Tibial nerve (tissue), 4 donors: ENCODE results near the gene REX1BD. TPM values are rescaled to one million over a fixed set of nuclear protein-coding genes. Genes with fewer than 3 reads are reported as not detected.

ENCODE experiments used
- DNase-seq, 2 donors: peaks; one replicate each; pipeline ENCODE4 v3.0.0-alpha.2; 2019; ENCODE audit warnings: low spot score in 2 of 2
- H3K27ac ChIP-seq, 4 donors: fragments of 200-600 bp; sonication (generic) in 3 of 4; one replicate each; pipeline ENCODE4 v1.5.1; 2017 to 2019; ENCODE audit warnings: mild to moderate bottlenecking in 1 of 4
- H3K27me3 ChIP-seq, 2 donors: fragments of 200-600 bp; sonication (generic) in 1 of 2; one replicate each; pipeline versions ENCODE4 v1.5.1 to v1.6.0; 2017 to 2019
- H3K36me3 ChIP-seq, 3 donors: fragments of 200-600 bp; sonication (generic); one replicate each; pipeline ENCODE4 v1.5.1; 2018 to 2019
- H3K4me1 ChIP-seq, 4 donors: fragments of 200-600 bp; sonication (generic) in 3 of 4; one replicate each; pipeline ENCODE4 v1.5.1; 2017 to 2019
- H3K4me3 ChIP-seq, 4 donors: fragments of 200-600 bp; sonication (generic) in 3 of 4; one replicate each; pipeline ENCODE4 v1.5.1; 2017 to 2019; ENCODE audit warnings: mild to moderate bottlenecking in 1 of 4, moderate library complexity in 1 of 4
- H3K9me3 ChIP-seq, 4 donors: fragments of 200-600 bp; sonication (generic) in 3 of 4; one replicate each; pipeline ENCODE4 v1.5.1; 2017 to 2019
- CTCF ChIP-seq, 5 experiments: fragments of 200-600 bp in 3 of 5; fragments of 450-650 bp in 2 of 5; sonication (generic) in 3 of 5; IDR thresholded peaks; one replicate each; pipeline ENCODE4 v1.5.1; 2016 to 2019; ENCODE audit warnings: antibody characterized with exemption in 5 of 5, mild to moderate bottlenecking in 3 of 5, moderate library complexity in 2 of 5
- EP300 ChIP-seq, 2 donors: sonication (generic); formaldehyde crosslinking; IDR thresholded peaks; one replicate each; pipeline ENCODE4 v1.6.1; 2017; ENCODE audit warnings: antibody characterized with exemption in 2 of 2, mild to moderate bottlenecking in 1 of 2
- POLR2A ChIP-seq, 2 donors: fragments of 450-650 bp; IDR thresholded peaks; one replicate each; pipeline ENCODE4 v1.6.1; 2017; ENCODE audit warnings: antibody characterized with exemption in 2 of 2, mild to moderate bottlenecking in 2 of 2, moderate library complexity in 2 of 2
- WGBS, 2 donors: methylation state at CpG; one replicate each; pipeline ENCODE4 v1.1.5; 2018; 5-methylcytosine and 5-hydroxymethylcytosine counted together
- total RNA-seq, 4 donors: library from RNA; depleted of rRNA; stranded (reverse); fragments of >200 nt; gene quantifications; one replicate each; pipeline ENCODE4 v1.1.0, GENCODE V29; 2016

The REX1BD gene
- total RNA-seq, 4 donors from 2014 or later = 186 to 226 (median 210) TPM

GRCh38 chr19:18616023-18616422 is 27.4 kb downstream of the REX1BD start:
- WGBS, 2 donors = 94 to 96% methylated on average over 3 of the region's 3 CpGs
- Histone ChIP-seq H3K27ac (no peak overlapping the region), H3K4me1 (peaks cover 0 to 26% (median 19%) of the 10 kb centered on the region in 4 donors), H3K36me3 (no peaks in the 10 kb centered on the region), H3K27me3 (peaks cover 4 to 67% of the 10 kb centered on the region in 2 donors), H3K9me3 (no peaks in the 10 kb centered on the region), H3K4me3 (no peak overlapping the region)
- no peak for DNase-seq
- TF ChIP-seq EP300 (IDR thresholded peaks at IDR 0.05) (no peak), POLR2A (IDR thresholded peaks at IDR 0.05) (no peak)

- H3K36me3 ChIP-seq = no peaks in the 10 kb centered on the region
- H3K4me1 ChIP-seq = peaks cover 0 to 10% (median 4%) of the 10 kb centered on the region in 4 donors
- no peak overlapping the region for H3K27ac ChIP-seq
- DNase-seq = no peak
- H3K9me3 ChIP-seq = no peaks in the 10 kb centered on the region
- TF ChIP-seq POLR2A (IDR thresholded peaks at IDR 0.05) (no peak), CTCF (IDR thresholded peaks at IDR 0.05) (no peak)
- no peak overlapping the region for H3K4me3 ChIP-seq
- peaks cover 2 to 52% of the 10 kb centered on the region in 2 donors for H3K27me3 ChIP-seq
Measured at GRCh38 chr19:18617562-18617961, 29.0 kb downstream of the REX1BD start.

- peaks cover 0 to 3% (median under 1%) of the 10 kb centered on the region in 4 donors for H3K4me1 ChIP-seq
- TF ChIP-seq EP300 (IDR thresholded peaks at IDR 0.05) (no peak), CTCF (IDR thresholded peaks at IDR 0.05) (no peak), POLR2A (IDR thresholded peaks at IDR 0.05) (no peak)
- no peaks in the 10 kb centered on the region for H3K9me3 ChIP-seq
- peaks cover 0 to 45% of the 10 kb centered on the region in 2 donors for H3K27me3 ChIP-seq
- no peak for DNase-seq
- WGBS, 2 donors = 97 to 98% methylated on average over 12 to 13 of the region's 13 CpGs
- no peaks in the 10 kb centered on the region for H3K36me3 ChIP-seq
- H3K27ac ChIP-seq = no peak overlapping the region
- H3K4me3 ChIP-seq = no peak overlapping the region
Measured at GRCh38 chr19:18618236-18618635, 29.6 kb downstream of the REX1BD start.

GRCh38 chr19:18620311-18620710 is 31.7 kb downstream of the REX1BD start:
- H3K4me3 ChIP-seq = no peak overlapping the region
- H3K36me3 ChIP-seq = no peaks in the 10 kb centered on the region
- no peaks in the 10 kb centered on the region for H3K9me3 ChIP-seq
- TF ChIP-seq EP300 (IDR thresholded peaks at IDR 0.05) = no peak
- WGBS, 2 donors = 86 to 94% methylated on average over 10 of the region's 10 CpGs
- H3K4me1 ChIP-seq = no peaks in the 10 kb centered on the region
- H3K27me3 ChIP-seq = peaks cover 0 to 24% of the 10 kb centered on the region in 2 donors
- H3K27ac ChIP-seq = no peak overlapping the region
- no peak for DNase-seq

GRCh38 chr19:18620902-18621301 is 32.3 kb downstream of the REX1BD start:
- TF ChIP-seq POLR2A (IDR thresholded peaks at IDR 0.05) = no peak
- no peak for TF ChIP-seq CTCF (IDR thresholded peaks at IDR 0.05)
- TF ChIP-seq EP300 (IDR thresholded peaks at IDR 0.05) = no peak
- H3K27ac ChIP-seq = no peak overlapping the region
- no peak for DNase-seq
- H3K36me3 ChIP-seq = no peaks in the 10 kb centered on the region
- no peaks in the 10 kb centered on the region for H3K9me3 ChIP-seq
- 81 to 85% methylated on average over 6 to 7 of the region's 7 CpGs for WGBS, 2 donors
- H3K4me3 ChIP-seq = no peak overlapping the region
- H3K27me3 ChIP-seq = peaks cover 0 to 19% of the 10 kb centered on the region in 2 donors
- H3K4me1 ChIP-seq = no peaks in the 10 kb centered on the region

- Histone ChIP-seq H3K27me3 (no peaks in the 10 kb centered on the region), H3K9me3 (no peaks in the 10 kb centered on the region), H3K4me3 (no peak overlapping the region), H3K36me3 (no peaks in the 10 kb centered on the region), H3K4me1 (peaks cover 0 to 13% (median 5%) of the 10 kb centered on the region in 4 donors), H3K27ac (no peak overlapping the region)
- DNase-seq = no peak
- 64 to 65% methylated on average over 2 of the region's 2 CpGs for WGBS, 2 donors
- TF ChIP-seq EP300 (IDR thresholded peaks at IDR 0.05) (no peak), POLR2A (IDR thresholded peaks at IDR 0.05) (no peak), CTCF (IDR thresholded peaks at IDR 0.05) (no peak)
Measured at GRCh38 chr19:18626906-18627305, 38.3 kb downstream of the REX1BD start.
